GM12878 (cell line): ENCODE data around the gene PRSS36.

Experiments used
- CTCF ChIP-seq, 3 experiments: IDR thresholded peaks in 2 of 3; conservative IDR thresholded peaks in 1 of 3; 2 replicates each; pipeline ENCODE4 v1.5.1; 2011; ENCODE audit warnings: low read depth in 3 of 3, low read length in 3 of 3, mild to moderate bottlenecking in 3 of 3, control low read depth in 2 of 3, moderate library complexity in 2 of 3, inconsistent platforms in 1 of 3, mixed read lengths in 1 of 3; ENCODE audit not compliant: control insufficient read depth in 2 of 3, insufficient read depth in 1 of 3; ENCODE audit errors: extremely low read depth in 1 of 3
- FOS ChIP-seq: IDR thresholded peaks from 3 replicates; pipeline ENCODE4 v1.6.1; 2011; ENCODE audit warnings: borderline replicate concordance; ENCODE audit not compliant: insufficient read length; ENCODE audit errors: extremely low read depth
- KDM1A ChIP-seq: fragments of 200-600 bp; sonication (generic); IDR thresholded peaks from 2 replicates; pipeline ENCODE4 v1.6.1; 2016; ENCODE audit warnings: borderline replicate concordance

DNA sequence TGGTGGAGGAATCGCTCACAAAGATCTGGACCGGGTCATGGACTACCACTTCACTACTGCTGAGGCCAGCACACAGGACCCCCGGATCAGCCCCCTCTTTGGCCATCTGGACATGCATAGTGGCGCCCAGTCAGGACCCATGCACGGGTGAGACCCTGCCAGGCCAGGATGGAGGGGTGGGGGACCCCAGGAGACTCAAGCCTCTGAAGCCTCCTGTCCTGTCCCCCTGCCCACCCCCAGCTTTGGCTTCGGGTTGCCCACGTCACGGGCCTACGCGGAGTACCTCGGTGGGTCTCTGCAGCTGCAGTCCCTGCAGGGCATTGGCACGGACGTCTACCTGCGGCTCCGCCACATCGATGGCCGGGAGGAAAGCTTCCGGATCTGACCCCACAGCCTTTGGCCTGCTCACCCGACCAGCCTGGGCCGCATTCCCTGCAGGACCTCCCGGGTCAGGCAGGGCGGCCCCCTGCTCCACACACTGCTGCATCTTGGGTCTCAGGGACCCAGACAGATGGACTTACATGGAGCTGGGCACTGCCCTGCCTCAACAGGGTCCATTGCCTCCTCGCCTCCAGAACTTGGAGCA lies 37.9 kb downstream of the PRSS36 start:
- TF ChIP-seq KDM1A: no peak
- no peak for TF ChIP-seq CTCF (IDR thresholded peaks at IDR 0.05 in 2 of 3, conservative IDR thresholded peaks at IDR 0.05 in 1 of 3; ENCODE audit: control insufficient read depth in 2 of 3, extremely low read depth in 1 of 3, insufficient read depth in 1 of 3, low read depth in 3 of 3, low read length in 3 of 3)
- TF ChIP-seq FOS: no peak
